Endothelial cell of umbilical vein (primary cell): ENCODE measurements around the gene CRYGS. TPM values are rescaled to one million over a fixed set of nuclear protein-coding genes. Genes with fewer than 3 reads are reported as not detected.

Experiments used
- BruUV-seq: library from RNA; stranded (reverse); fragments of 400-500 nt; replicated peaks from 2 replicates; lab custom pipeline; 2021; lab: Mats Ljungman, UMichigan
- CTCF ChIA-PET: fragments of 300-600, 350-600 bp; sonication (Branson Sonifier 250); formaldehyde crosslinking; loops from one replicate; lab custom pipeline; 2021; ENCODE audit warnings: antibody characterized with exemption, inconsistent platforms; lab: Charles Lee
- POLR2A ChIA-PET: fragments of 300-600, 350-600 bp; sonication (Branson Sonifier 250); formaldehyde crosslinking; loops from one replicate; lab custom pipeline; 2021; ENCODE audit warnings: antibody characterized with exemption, inconsistent platforms; lab: Charles Lee
- DNase-seq: peaks from one replicate; pipeline ENCODE4 v3.0.0-alpha.2; 2011; ENCODE audit warnings: low read depth, low spot score
- FAIRE-seq: peaks from 2 replicates; lab custom pipeline; 2011; peaks lifted over from hg19 to GRCh38; lab: Jason Lieb, UNC
- H2AFZ ChIP-seq: 2 replicates; pipeline ENCODE4 v1.6.0; 2012; ENCODE audit warnings: low read depth, low read length, control low read depth, inconsistent platforms
- H3K27ac ChIP-seq: 2 replicates; pipeline ENCODE4 v1.5.1; 2011; ENCODE audit warnings: low read depth, mild to moderate bottlenecking, control low read depth, low read length, moderate library complexity; ENCODE audit not compliant: insufficient read depth
- H3K27me3 ChIP-seq, 2 experiments: 2 replicates each; pipeline versions ENCODE4 v1.6.0 to v1.6.1; 2011; ENCODE audit warnings: low read length in 2 of 2, mixed read lengths in 1 of 2; ENCODE audit not compliant: control insufficient read depth in 2 of 2, insufficient read depth in 2 of 2
- H3K36me3 ChIP-seq, 2 experiments: 2 replicates in 1 of 2; 3 replicates in 1 of 2; pipeline ENCODE4 v1.5.1; 2011; ENCODE audit warnings: low read length in 2 of 2, mild to moderate bottlenecking in 1 of 2, moderate library complexity in 1 of 2; ENCODE audit not compliant: control insufficient read depth in 2 of 2, insufficient read depth in 2 of 2; ENCODE audit errors: extremely low read depth in 1 of 2
- H3K4me1 ChIP-seq: 3 replicates; pipeline ENCODE4 v1.5.1; 2011; ENCODE audit warnings: mild to moderate bottlenecking, low read length; ENCODE audit not compliant: control insufficient read depth, insufficient read depth; ENCODE audit errors: extremely low read depth
- H3K4me2 ChIP-seq: 2 replicates; pipeline ENCODE4 v1.6.1; 2011; ENCODE audit warnings: low read length, control low read depth, mixed read lengths; ENCODE audit not compliant: insufficient read depth
- H3K4me3 ChIP-seq, 3 experiments: fragments of 200-600 bp in 1 of 3; sonication (generic), shearing (Covaris generic) in 1 of 3; replicated peaks in 1 of 3; 2 replicates each; pipeline ENCODE4 v1.5.1; 2011 to 2016; ENCODE audit warnings: control low read depth in 3 of 3, low read length in 3 of 3, mild to moderate bottlenecking in 2 of 3, inconsistent platforms in 1 of 3, low read depth in 1 of 3, moderate library complexity in 1 of 3; ENCODE audit not compliant: insufficient read depth in 1 of 3
- H3K79me2 ChIP-seq: 2 replicates; pipeline ENCODE4 v1.6.0; 2012; ENCODE audit warnings: low read length, inconsistent platforms; ENCODE audit not compliant: control insufficient read depth, insufficient read depth
- H3K9ac ChIP-seq: replicated peaks from 2 replicates; pipeline ENCODE3; 2011; ENCODE audit warnings: low read length, control low read depth; ENCODE audit not compliant: insufficient read depth; ENCODE audit errors: extremely low read depth
- H3K9me1 ChIP-seq: replicated peaks from 3 replicates; pipeline ENCODE4 v1.6.0; 2011; ENCODE audit warnings: mild to moderate bottlenecking, low read length; ENCODE audit not compliant: control insufficient read depth, insufficient read depth; ENCODE audit errors: extremely low read depth
- H3K9me3 ChIP-seq: replicated peaks from 2 replicates; pipeline ENCODE4 v1.5.1; 2012; ENCODE audit warnings: low read length, inconsistent platforms; ENCODE audit not compliant: control insufficient read depth, insufficient read depth
- H4K20me1 ChIP-seq: replicated peaks from 2 replicates; pipeline ENCODE3; 2011; ENCODE audit warnings: mild to moderate bottlenecking, low read length; ENCODE audit not compliant: control insufficient read depth, insufficient read depth; ENCODE audit errors: extremely low read depth
- EZH2 ChIP-seq: IDR thresholded peaks from 2 replicates; pipeline ENCODE4 v1.6.1; 2012; ENCODE audit warnings: borderline replicate concordance, low read depth, mild to moderate bottlenecking, moderate library complexity, low read length, inconsistent platforms; ENCODE audit not compliant: severe bottlenecking
- FOS ChIP-seq: IDR thresholded peaks from 2 replicates; pipeline ENCODE4 v1.6.1; 2011; ENCODE audit warnings: mild to moderate bottlenecking, low read length, moderate library complexity, borderline replicate concordance; ENCODE audit not compliant: insufficient read depth
- GATA2 ChIP-seq: IDR thresholded peaks from 2 replicates; pipeline ENCODE4 v1.7.0; 2011; ENCODE audit warnings: low read depth, mild to moderate bottlenecking, moderate library complexity, mixed read lengths, low read length; ENCODE audit not compliant: insufficient read length, insufficient read depth
- JUN ChIP-seq: IDR thresholded peaks from 2 replicates; pipeline ENCODE4 v1.6.1; 2011; ENCODE audit warnings: borderline replicate concordance, low read depth; ENCODE audit not compliant: insufficient read length, insufficient read depth
- MYC ChIP-seq: IDR thresholded peaks from one replicate; pipeline ENCODE4 v1.6.1; 2011; ENCODE audit warnings: mild to moderate bottlenecking, low read depth, low read length
- POLR2A ChIP-seq: IDR thresholded peaks from 2 replicates; pipeline ENCODE4 v1.6.1; 2012; ENCODE audit warnings: low read depth, mild to moderate bottlenecking, control low read depth, low read length
- POLR2AphosphoS5 ChIP-seq: IDR thresholded peaks from 2 replicates; pipeline ENCODE4 v1.6.1; 2012; ENCODE audit warnings: low read depth, mild to moderate bottlenecking, control low read depth, low read length, moderate library complexity; ENCODE audit not compliant: insufficient read depth
- dilution Hi-C: fragments of 300-500 bp; cut with MboI; formaldehyde crosslinking; loops from one replicate; pipeline ENCODE4 v1.15.0; 2019; ENCODE audit warnings: low sequenced_read_pairs; ENCODE audit not compliant: extremely low pct_ligation_motif_present
- intact Hi-C: fragments of 100-400 bp; cut with micrococcal nuclease; formaldehyde crosslinking; loops from one replicate; pipeline ENCODE4 v1.10.0; 2022
- polyA plus RNA-seq, 4 experiments: library from polyadenylated mRNA; depleted of rRNA in 3 of 4; stranded (reverse) in 3 of 4; unstranded in 1 of 4; fragments of >200 nt; gene quantifications; 2 replicates each; pipeline versions ENCODE4 v1.2.1 to v1.2.3, GENCODE V29; 2011 to 2012; ENCODE audit warnings: missing spikeins in 1 of 4
- total RNA-seq: library from RNA; stranded (reverse); gene quantifications from 2 replicates; pipeline ENCODE4 v1.2.3, GENCODE V29; 2021
- TF ChIP-seq, protein P1 (sequence below), 2 donors: IDR thresholded peaks; 1 replicate in 1 of 2; 2 replicates in 1 of 2; pipeline ENCODE4 v1.5.1; 2011; ENCODE audit warnings: low read length in 2 of 2, mild to moderate bottlenecking in 2 of 2, moderate library complexity in 2 of 2, control low read depth in 1 of 2, inconsistent platforms in 1 of 2, low read depth in 1 of 2; ENCODE audit not compliant: insufficient read depth in 1 of 2; ENCODE audit errors: extremely low read depth in 1 of 2

CRYGS gene
- total and polyA plus RNA-seq, 2 donors (not counting 3 experiments of a cell fraction or from before 2014, with no cell fraction given), result 5.0 TPM

- TF ChIP-seq JUN, result no peak
- TF ChIP-seq, protein P1, sequence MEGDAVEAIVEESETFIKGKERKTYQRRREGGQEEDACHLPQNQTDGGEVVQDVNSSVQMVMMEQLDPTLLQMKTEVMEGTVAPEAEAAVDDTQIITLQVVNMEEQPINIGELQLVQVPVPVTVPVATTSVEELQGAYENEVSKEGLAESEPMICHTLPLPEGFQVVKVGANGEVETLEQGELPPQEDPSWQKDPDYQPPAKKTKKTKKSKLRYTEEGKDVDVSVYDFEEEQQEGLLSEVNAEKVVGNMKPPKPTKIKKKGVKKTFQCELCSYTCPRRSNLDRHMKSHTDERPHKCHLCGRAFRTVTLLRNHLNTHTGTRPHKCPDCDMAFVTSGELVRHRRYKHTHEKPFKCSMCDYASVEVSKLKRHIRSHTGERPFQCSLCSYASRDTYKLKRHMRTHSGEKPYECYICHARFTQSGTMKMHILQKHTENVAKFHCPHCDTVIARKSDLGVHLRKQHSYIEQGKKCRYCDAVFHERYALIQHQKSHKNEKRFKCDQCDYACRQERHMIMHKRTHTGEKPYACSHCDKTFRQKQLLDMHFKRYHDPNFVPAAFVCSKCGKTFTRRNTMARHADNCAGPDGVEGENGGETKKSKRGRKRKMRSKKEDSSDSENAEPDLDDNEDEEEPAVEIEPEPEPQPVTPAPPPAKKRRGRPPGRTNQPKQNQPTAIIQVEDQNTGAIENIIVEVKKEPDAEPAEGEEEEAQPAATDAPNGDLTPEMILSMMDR (IDR thresholded peaks at IDR 0.05; ENCODE audit: extremely low read depth in 1 of 2, insufficient read depth in 1 of 2, low read depth in 1 of 2, low read length in 2 of 2), result no peak
- TF ChIP-seq MYC, result no peak
- no peak for TF ChIP-seq FOS
- no peak for TF ChIP-seq POLR2A
- no peak for TF ChIP-seq POLR2AphosphoS5
- TF ChIP-seq GATA2, result no peak
- TF ChIP-seq EZH2, result no peak
- no peaks in the 10 kb centered on the region for H3K9me3 ChIP-seq
- H3K4me1 ChIP-seq, result no peaks in the 10 kb centered on the region
- no peak for FAIRE-seq
- no TSS peak for BruUV-seq
- H3K4me2 ChIP-seq, result no peak overlapping the region
- H4K20me1 ChIP-seq, result no peaks in the 10 kb centered on the region
- H3K36me3 ChIP-seq, result no peaks in the 10 kb centered on the region
- no peaks in the 10 kb centered on the region for H3K9me1 ChIP-seq
- H2AFZ ChIP-seq, result no peak overlapping the region
- H3K79me2 ChIP-seq, result no peaks in the 10 kb centered on the region
- no peaks in the 10 kb centered on the region for H3K27me3 ChIP-seq
- ChIA-PET CTCF (no interaction called here), POLR2A (no interaction called here)
- no peak overlapping the region for H3K27ac ChIP-seq
- no peak overlapping the region for H3K9ac ChIP-seq
- no peak overlapping the region for H3K4me3 ChIP-seq
- dilution Hi-C loops (no loop called here), intact Hi-C loops (no loop called here)
- no peak for DNase-seq
These were observed 51.7 kb downstream of the CRYGS start for GRCh38 chr3:186492385-186492984.
